HG03159 (cell line): Measurements from ENCODE around the gene SLC6A11.

ENCODE experiments used
- ATAC-seq: cut with Tn5 transposase; IDR thresholded peaks from one replicate; pipeline ENCODE4 v1.9.1; 2021; ENCODE audit warnings: mild to moderate bottlenecking, moderate library complexity; ENCODE audit not compliant: unreplicated experiment

SLC6A11 gene

GRCh38 chr3:10974746-10975375 lies 158.8 kb downstream of the SLC6A11 start:
- ATAC-seq, result no peak

GRCh38 chr3:10975695-10976234 lies 159.7 kb downstream of the SLC6A11 start:
- no peak for ATAC-seq

GRCh38 chr3:10976770-10977169 lies 160.7 kb downstream of the SLC6A11 start:
- no peak for ATAC-seq

- no peak for ATAC-seq
These were observed 162.0 kb downstream of the SLC6A11 start for GRCh38 chr3:10977892-10978510.

GRCh38 chr3:10978956-10979355 lies 162.9 kb downstream of the SLC6A11 start:
- ATAC-seq, result no peak

- ATAC-seq, result no peak
These were observed 164.3 kb downstream of the SLC6A11 start for GRCh38 chr3:10980312-10980711.

GRCh38 chr3:10981031-10981430 lies 165.0 kb downstream of the SLC6A11 start:
- no peak for ATAC-seq

GRCh38 chr3:10981961-10982360 lies 165.9 kb downstream of the SLC6A11 start:
- no peak for ATAC-seq

- no peak for ATAC-seq
These were observed 166.8 kb downstream of the SLC6A11 start for GRCh38 chr3:10982782-10983181.

GRCh38 chr3:10983219-10983916 lies 167.3 kb downstream of the SLC6A11 start:
- no peak for ATAC-seq

GRCh38 chr3:10984371-10984896 lies 168.4 kb downstream of the SLC6A11 start:
- ATAC-seq, result no peak

GRCh38 chr3:10985181-10985580 lies 169.2 kb downstream of the SLC6A11 start:
- no peak for ATAC-seq

- ATAC-seq, result no peak
These were observed 170.6 kb downstream of the SLC6A11 start for GRCh38 chr3:10986592-10986991.

GRCh38 chr3:10988001-10988665 lies 172.1 kb downstream of the SLC6A11 start:
- no peak for ATAC-seq

GRCh38 chr3:10988991-10989484 lies 173.0 kb downstream of the SLC6A11 start:
- no peak for ATAC-seq
